GM23248 (cell line): ENCODE measurements around the gene TJP3. TPM values are rescaled to one million over a fixed set of nuclear protein-coding genes. Genes with fewer than 3 reads are reported as not detected.
"Not testable (repeated sequence)": the region's sequence is repeated elsewhere in the genome, so short reads cannot be mapped to it uniquely, and the experiment has no call there.

Experiments
- DNase-seq: peaks from one replicate; pipeline ENCODE4 v3.0.0-alpha.2; 2015
- H2AFZ ChIP-seq: fragments of 200-600 bp; sonication (generic); 2 replicates; pipeline ENCODE4 v1.6.1; 2016; ENCODE audit warnings: antibody characterized with exemption
- H3F3A ChIP-seq: fragments of 200-600 bp; sonication (generic); 2 replicates; pipeline ENCODE4 v1.6.1; 2016; ENCODE audit warnings: mild to moderate bottlenecking, antibody characterized with exemption, mixed run types; ENCODE audit not compliant: insufficient read depth
- H3K27ac ChIP-seq: fragments of 200-600 bp; sonication (generic); 2 replicates; pipeline ENCODE4 v1.5.1; 2016; ENCODE audit warnings: mild to moderate bottlenecking
- H3K27me3 ChIP-seq: fragments of 200-600 bp; sonication (generic); replicated peaks from 2 replicates; pipeline ENCODE4 v1.6.1; 2016; ENCODE audit warnings: mild to moderate bottlenecking; ENCODE audit not compliant: insufficient read depth
- H3K36me3 ChIP-seq: fragments of 200-600 bp; sonication (generic); 2 replicates; pipeline ENCODE4 v1.6.1; 2016; ENCODE audit warnings: low read depth, mild to moderate bottlenecking
- H3K4me1 ChIP-seq: fragments of 200-600 bp; sonication (generic); 2 replicates; pipeline ENCODE4 v1.6.1; 2016; ENCODE audit warnings: mild to moderate bottlenecking; ENCODE audit not compliant: insufficient read depth
- H3K4me2 ChIP-seq: fragments of 200-600 bp; sonication (generic); one replicate; pipeline ENCODE4 v1.6.1; 2016; ENCODE audit warnings: mild to moderate bottlenecking; ENCODE audit not compliant: unreplicated experiment
- H3K4me3 ChIP-seq: fragments of 200-600 bp; sonication (generic); 2 replicates; pipeline ENCODE4 v1.5.1; 2016; ENCODE audit warnings: mild to moderate bottlenecking
- H3K79me2 ChIP-seq: fragments of 200-600 bp; sonication (generic); 2 replicates; pipeline ENCODE4 v1.6.1; 2016; ENCODE audit warnings: mild to moderate bottlenecking; ENCODE audit not compliant: insufficient read depth
- H3K9ac ChIP-seq: fragments of 200-600 bp; sonication (generic); 2 replicates; pipeline ENCODE4 v1.6.1; 2016; ENCODE audit warnings: mild to moderate bottlenecking
- H3K9me2 ChIP-seq: fragments of 200-600 bp; sonication (generic); 2 replicates; pipeline ENCODE4 v1.6.1; 2016; ENCODE audit warnings: mixed run types, mild to moderate bottlenecking, moderate library complexity; ENCODE audit not compliant: insufficient read depth
- H3K9me3 ChIP-seq: fragments of 200-600 bp; sonication (generic); one replicate; pipeline ENCODE4 v1.6.1; 2017; ENCODE audit warnings: low read depth
- H4K20me1 ChIP-seq: fragments of 200-600 bp; sonication (generic); 2 replicates; pipeline ENCODE4 v1.6.0; 2016; ENCODE audit not compliant: insufficient read depth
- EZH2 ChIP-seq: fragments of 200-600 bp; sonication (generic); IDR thresholded peaks from 2 replicates; pipeline ENCODE4 v1.6.1; 2018; ENCODE audit warnings: antibody characterized with exemption, mild to moderate bottlenecking; ENCODE audit not compliant: insufficient read depth, poor library complexity, severe bottlenecking
- EZH2phosphoT487 ChIP-seq: fragments of 200-600 bp; sonication (generic); IDR thresholded peaks from 2 replicates; pipeline ENCODE4 v1.6.1; 2018; ENCODE audit warnings: antibody characterized with exemption, moderate library complexity, mild to moderate bottlenecking, low read depth; ENCODE audit not compliant: insufficient read depth
- WGBS, 2 experiments: methylation state at CpG; one replicate each; pipeline ENCODE4 v1.1.6; 2015 to 2017; ENCODE audit warnings: low lambda C conversion rate in 2 of 2, low coverage in 1 of 2; ENCODE audit errors: missing lambda C conversion rate in 2 of 2; 5-methylcytosine and 5-hydroxymethylcytosine counted together
- in situ Hi-C: fragments of 300-500 bp; cut with MboI; formaldehyde crosslinking; loops from 2 replicates; pipeline ENCODE4 v1.15.0; 2020
- polyA plus RNA-seq: library from polyadenylated mRNA; unstranded; fragments of >200 nt; fragmentation: Nextera tagmentation; extraction: Ambion mirVana; gene quantifications from 2 replicates; pipeline ENCODE4 v1.2.1, GENCODE V29; 2016
- total RNA-seq: library from RNA; depleted of rRNA; stranded (reverse); fragments of >200 nt; shearing (Covaris generic); gene quantifications from 2 replicates; pipeline ENCODE4 v1.2.3, GENCODE V29; 2014

Gene TJP3
- total and polyA plus RNA-seq, 2 experiments from 2014 or later: not detected

GRCh38 chr19:3762501-3763459 is 54.6 kb downstream of the TJP3 start, which contains the start of gene MRPL54:
Gene MRPL54, plus strand, starts transcription at chr19:3762682. Its CDS starts 19 bp downstream, at chr19:3762701.
- no peaks in the 10 kb centered on the region for H3F3A ChIP-seq
- H3K27ac ChIP-seq: peak within 1 kb of the TSS; percentile 94
- peaks cover 43% of the 10 kb centered on the region for H3K79me2 ChIP-seq
- in situ Hi-C loops: no loop called here
- H3K9me3 ChIP-seq: no peaks in the 10 kb centered on the region
- no peak for TF ChIP-seq EZH2phosphoT487
- no peak for TF ChIP-seq EZH2
- H3K4me1 ChIP-seq: 0 out of 2 replicates have a peak, but pooled peaks cover 8% of the 10 kb centered on the region
- H3K9me2 ChIP-seq: no peaks in the 10 kb centered on the region
- DNase-seq: peak; percentile 99
- peak within 1 kb of the TSS; percentile 96 for H3K4me3 ChIP-seq
- peak within 1 kb of the TSS; percentile 77 for H3K4me2 ChIP-seq
- H3K36me3 ChIP-seq: no peaks in the 10 kb centered on the region; the same call in 1 of the 2 replicates
- peak within 1 kb of the TSS; percentile 90 for H3K9ac ChIP-seq
- no peaks in the 10 kb centered on the region for H4K20me1 ChIP-seq
- no peaks in the 10 kb centered on the region for H3K27me3 ChIP-seq
- 2 to 5% methylated on average over 47 of the region's 47 CpGs for WGBS, 2 experiments
- peak within 1 kb of the TSS; percentile 90 for H2AFZ ChIP-seq

DNA sequence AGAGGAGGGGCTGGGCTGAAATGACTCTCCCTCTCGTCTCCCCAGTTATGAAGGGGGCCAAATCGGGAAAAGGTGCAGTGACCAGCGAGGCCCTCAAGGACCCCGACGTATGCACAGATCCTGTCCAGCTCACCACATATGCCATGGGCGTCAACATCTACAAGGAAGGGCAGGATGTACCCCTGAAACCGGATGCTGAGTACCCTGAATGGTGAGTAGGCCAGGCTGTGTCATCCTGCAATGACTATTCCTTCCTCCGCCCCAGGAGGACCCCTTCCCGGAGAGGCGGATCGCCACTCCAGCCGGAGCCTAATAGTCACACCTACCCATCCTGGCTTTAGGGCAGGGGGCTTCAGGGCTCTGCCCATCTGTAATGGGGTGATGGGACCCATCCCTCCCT is 56.9 kb downstream of the TJP3 start:
- in situ Hi-C loops: no loop called here
- no peak for DNase-seq
- H3K4me1 ChIP-seq: 0 out of 2 replicates have a peak, but pooled peaks cover 8% of the 10 kb centered on the region
- WGBS, 2 experiments: 87% methylated on average over 12 of the region's 12 CpGs
- H3K79me2 ChIP-seq: peaks cover 28% of the 10 kb centered on the region
- H3K27me3 ChIP-seq: no peaks in the 10 kb centered on the region
- no peaks in the 10 kb centered on the region for H3K36me3 ChIP-seq
- no peak overlapping the region for H2AFZ ChIP-seq
- TF ChIP-seq EZH2 (no peak), EZH2phosphoT487 (no peak)
- H3K9me3 ChIP-seq: no peaks in the 10 kb centered on the region
- no peaks in the 10 kb centered on the region for H3K9me2 ChIP-seq
- H3K4me2 ChIP-seq: no peak overlapping the region
- no peak overlapping the region for H3K4me3 ChIP-seq
- no peaks in the 10 kb centered on the region for H4K20me1 ChIP-seq
- H3F3A ChIP-seq: no peaks in the 10 kb centered on the region
- H3K9ac ChIP-seq: no peak overlapping the region
- no peak overlapping the region for H3K27ac ChIP-seq

GRCh38 chr19:3765757-3766156 is 57.6 kb downstream of the TJP3 start:
- in situ Hi-C loops, H3K4me2 ChIP-seq, H3K9ac ChIP-seq, H3K9me3 ChIP-seq, H3K27ac ChIP-seq, H2AFZ ChIP-seq, H3K4me3 ChIP-seq, H3K36me3 ChIP-seq, H3K27me3 ChIP-seq, H3F3A ChIP-seq, H4K20me1 ChIP-seq, H3K9me2 ChIP-seq, H3K4me1 ChIP-seq: not testable (repeated sequence)
- H3K79me2 ChIP-seq: peaks cover 22% of the 10 kb centered on the region
- 89 to 98% methylated on average over 5 of the region's 5 CpGs for WGBS, 2 experiments
- DNase-seq: peak; percentile 28

GRCh38 chr19:3766520-3766919 is 58.3 kb downstream of the TJP3 start:
- Histone ChIP-seq H3K9me3 (no peaks in the 10 kb centered on the region), H3K79me2 (peaks cover 15% of the 10 kb centered on the region), H4K20me1 (no peaks in the 10 kb centered on the region), H3K9me2 (no peaks in the 10 kb centered on the region), H3K27ac (no peak overlapping the region), H3F3A (no peaks in the 10 kb centered on the region), H3K4me2 (no peak overlapping the region), H3K9ac (no peak overlapping the region), H3K4me3 (no peak overlapping the region), H3K4me1 (0 out of 2 replicates have a peak, but pooled peaks cover 8% of the 10 kb centered on the region), H3K36me3 (no peaks in the 10 kb centered on the region), H2AFZ (no peak overlapping the region), H3K27me3 (no peaks in the 10 kb centered on the region)
- TF ChIP-seq EZH2: no peak
- TF ChIP-seq EZH2phosphoT487: no peak
- in situ Hi-C loops: no loop called here
- DNase-seq: no peak
- 87 to 90% methylated on average over 7 of the region's 7 CpGs for WGBS, 2 experiments
